SK-N-MC (cell line): ENCODE results near the gene PIGO.

Experiments
- DNase-seq: peaks from one replicate; pipeline ENCODE4 v3.0.0-alpha.2; 2011; ENCODE audit warnings: low read depth, low spot score
- H3K27ac ChIP-seq: fragments of 200-600 bp; sonication (generic); 2 replicates; pipeline ENCODE4 v1.5.1; 2016; ENCODE audit warnings: mixed run types
- H3K36me3 ChIP-seq: fragments of 200-600 bp; sonication (generic); 2 replicates; pipeline ENCODE4 v1.6.1; 2017; ENCODE audit warnings: antibody characterized with exemption, low read length, mixed read lengths; ENCODE audit not compliant: insufficient read depth
- H3K4me3 ChIP-seq: fragments of 200-600 bp; sonication (generic); 2 replicates; pipeline ENCODE4 v1.5.1; 2016
- H3K9ac ChIP-seq: fragments of 200-600 bp; sonication (generic); 2 replicates; pipeline ENCODE4 v1.8.0; 2017; ENCODE audit warnings: mixed run types, mixed read lengths; ENCODE audit not compliant: insufficient read length
- H3K9me3 ChIP-seq: fragments of 200-600 bp; sonication (generic); 2 replicates; pipeline ENCODE4 v1.6.1; 2017; ENCODE audit warnings: low read depth, mild to moderate bottlenecking, antibody characterized with exemption, low read length, moderate library complexity, mixed read lengths
- EZH2 ChIP-seq: fragments of 200-600 bp; sonication (generic); IDR thresholded peaks from one replicate; pipeline ENCODE4 v1.6.1; 2017; ENCODE audit warnings: antibody characterized with exemption
- FOXP2 ChIP-seq: optimal IDR thresholded peaks from 2 replicates; pipeline ENCODE3; 2011; ENCODE audit warnings: mild to moderate bottlenecking, moderate library complexity; ENCODE audit not compliant: insufficient read depth; ENCODE audit errors: extremely low read length, control extremely low read depth
- POLR2AphosphoS5 ChIP-seq: IDR thresholded peaks from 2 replicates; pipeline ENCODE4 v1.6.1; 2012; ENCODE audit warnings: mild to moderate bottlenecking, low read depth, low read length, borderline replicate concordance

Gene PIGO

GRCh38 chr9:35078066-35078465 lies 18.3 kb downstream of the PIGO start:
- Histone ChIP-seq H3K27ac (no peak overlapping the region), H3K9ac (peak overlapping the region; percentile 93), H3K9me3 (no peaks in the 10 kb centered on the region), H3K4me3 (peak overlapping the region; percentile 99), H3K36me3 (peaks cover 38% of the 10 kb centered on the region)
- TF ChIP-seq EZH2 (no peak), POLR2AphosphoS5 (no peak), FOXP2 (no peak)
- no peak for DNase-seq

GRCh38 chr9:35076848-35077247 lies 19.5 kb downstream of the PIGO start:
- H3K4me3 ChIP-seq = no peak overlapping the region
- peaks cover 38% of the 10 kb centered on the region for H3K36me3 ChIP-seq
- H3K27ac ChIP-seq = no peak overlapping the region
- TF ChIP-seq FOXP2 = no peak
- no peaks in the 10 kb centered on the region for H3K9me3 ChIP-seq
- DNase-seq = no peak
- no peak overlapping the region for H3K9ac ChIP-seq

- H3K27ac ChIP-seq = no peak overlapping the region
- no peaks in the 10 kb centered on the region for H3K9me3 ChIP-seq
- peaks cover 41% of the 10 kb centered on the region for H3K36me3 ChIP-seq
- TF ChIP-seq POLR2AphosphoS5 = no peak
- no peak for TF ChIP-seq EZH2
- DNase-seq = no peak
- H3K4me3 ChIP-seq = no peak overlapping the region
- no peak overlapping the region for H3K9ac ChIP-seq
These were observed 21.0 kb downstream of the PIGO start for GRCh38 chr9:35075358-35075757.

- no peak for DNase-seq
- no peak overlapping the region for H3K27ac ChIP-seq
- peaks cover 47% of the 10 kb centered on the region for H3K36me3 ChIP-seq
- H3K9me3 ChIP-seq = no peaks in the 10 kb centered on the region
- H3K9ac ChIP-seq = no peak overlapping the region
- no peak for TF ChIP-seq FOXP2
- no peak for TF ChIP-seq EZH2
- TF ChIP-seq POLR2AphosphoS5 = no peak
- H3K4me3 ChIP-seq = no peak overlapping the region
These were observed 21.6 kb downstream of the PIGO start for GRCh38 chr9:35074791-35075190.

GRCh38 chr9:35074141-35074540 lies 22.2 kb downstream of the PIGO start:
- DNase-seq = no peak
- Histone ChIP-seq H3K36me3 (peaks cover 50% of the 10 kb centered on the region), H3K4me3 (no peak overlapping the region)

GRCh38 chr9:35073279-35073612 lies 23.1 kb downstream of the PIGO start:
- no peak overlapping the region for H3K9ac ChIP-seq
- peak overlapping the region; percentile 69 for H3K27ac ChIP-seq

More at GRCh38 chr9:35074141-35074540, 22.2 kb downstream of the PIGO start:
- H3K27ac ChIP-seq = no peak overlapping the region
- no peak for TF ChIP-seq POLR2AphosphoS5
- TF ChIP-seq EZH2 = no peak
- TF ChIP-seq FOXP2 = no peak
- no peak overlapping the region for H3K9ac ChIP-seq
- H3K9me3 ChIP-seq = no peaks in the 10 kb centered on the region

GRCh38 chr9:35072461-35073278 lies 23.7 kb downstream of the PIGO start, which contains the start of gene VCP:
Gene VCP, minus strand, starts transcription at chr9:35072625. Its CDS starts 272 bp downstream, at chr9:35072353.
- TF ChIP-seq POLR2AphosphoS5 (peak; percentile 97), FOXP2 (no peak)

More at GRCh38 chr9:35073279-35073612, 23.1 kb downstream of the PIGO start:
- TF ChIP-seq FOXP2 (no peak), POLR2AphosphoS5 (no peak), EZH2 (no peak)
- Histone ChIP-seq H3K36me3 (peaks cover 59% of the 10 kb centered on the region), H3K4me3 (peak overlapping the region; percentile 52; the same call in 1 of the 2 replicates), H3K9me3 (no peaks in the 10 kb centered on the region)
- no peak for DNase-seq

GRCh38 chr9:35071814-35072460 lies 24.5 kb downstream of the PIGO start:
- Histone ChIP-seq H3K9ac (peak overlapping the region; percentile 89), H3K27ac (peak overlapping the region; percentile 98), H3K36me3 (peaks cover 71% of the 10 kb centered on the region), H3K9me3 (no peaks in the 10 kb centered on the region), H3K4me3 (peak overlapping the region; percentile 95)
- DNase-seq = no peak
- TF ChIP-seq EZH2 = no peak
- TF ChIP-seq POLR2AphosphoS5 = no peak; the same call in 1 of the 2 replicates
- no peak for TF ChIP-seq FOXP2

More at GRCh38 chr9:35072461-35073278, 23.7 kb downstream of the PIGO start, which contains the start of gene VCP:
- Histone ChIP-seq H3K9me3 (no peaks in the 10 kb centered on the region), H3K36me3 (peaks cover 64% of the 10 kb centered on the region), H3K4me3 (peak within 1 kb of the TSS; percentile 95), H3K27ac (peak within 1 kb of the TSS; percentile 98), H3K9ac (peak within 1 kb of the TSS; percentile 89)
- DNase-seq = peak; percentile 97
